NK-92 treated with Interleukin-12 subunit alpha and Interleukin-12 subunit beta, amount 100 ng/mL, for 24 hours (cell line): Measurements from ENCODE around the gene MLF2.
A peak's percentile ranks its signal among the peaks of the same experiment; 100 is the strongest.

Experiments used
- DNase-seq: peaks from one replicate; lab custom pipeline; 2025; lab: John Stamatoyannopoulos, UW

Gene MLF2

DNA sequence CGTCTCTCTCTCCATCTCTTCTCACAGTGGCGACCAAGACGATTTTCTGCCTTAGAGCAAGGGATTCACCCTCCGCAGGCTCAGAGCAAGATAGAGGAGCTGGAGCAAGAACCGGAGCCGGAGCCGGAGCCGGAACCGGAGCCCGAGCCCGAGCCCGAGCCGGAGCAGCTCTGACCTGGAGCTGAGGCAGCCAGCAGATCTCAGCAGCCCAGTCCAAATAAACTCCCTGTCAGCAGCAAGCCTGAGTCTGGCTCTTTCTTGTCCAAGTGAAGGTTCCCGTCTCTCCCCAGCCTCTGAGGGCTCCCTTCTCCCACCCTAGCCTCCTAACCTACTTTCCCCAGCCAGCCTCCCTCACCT lies 25.3 kb upstream of the MLF2 start:
- no peak for DNase-seq

DNA sequence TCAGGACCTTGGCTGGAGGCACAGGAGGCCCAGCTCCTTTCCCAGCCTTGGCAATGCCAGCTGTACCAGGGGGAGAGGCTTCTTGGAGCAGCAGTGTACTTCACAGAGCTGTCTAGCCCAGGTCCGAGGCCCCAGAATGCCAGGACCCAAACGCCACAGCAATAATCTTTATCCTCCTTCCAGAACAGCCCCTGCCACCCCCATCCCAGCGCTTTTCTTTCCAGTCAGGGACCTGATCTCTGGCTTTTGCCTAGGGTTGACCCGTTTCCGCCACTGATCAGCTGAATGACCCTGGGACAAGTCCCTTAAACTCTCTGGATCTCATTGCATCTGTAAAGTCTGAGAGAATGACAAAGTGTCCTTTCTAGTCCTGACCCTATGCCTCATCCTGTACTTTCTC lies 24.4 kb upstream of the MLF2 start:
- DNase-seq = no peak

DNA sequence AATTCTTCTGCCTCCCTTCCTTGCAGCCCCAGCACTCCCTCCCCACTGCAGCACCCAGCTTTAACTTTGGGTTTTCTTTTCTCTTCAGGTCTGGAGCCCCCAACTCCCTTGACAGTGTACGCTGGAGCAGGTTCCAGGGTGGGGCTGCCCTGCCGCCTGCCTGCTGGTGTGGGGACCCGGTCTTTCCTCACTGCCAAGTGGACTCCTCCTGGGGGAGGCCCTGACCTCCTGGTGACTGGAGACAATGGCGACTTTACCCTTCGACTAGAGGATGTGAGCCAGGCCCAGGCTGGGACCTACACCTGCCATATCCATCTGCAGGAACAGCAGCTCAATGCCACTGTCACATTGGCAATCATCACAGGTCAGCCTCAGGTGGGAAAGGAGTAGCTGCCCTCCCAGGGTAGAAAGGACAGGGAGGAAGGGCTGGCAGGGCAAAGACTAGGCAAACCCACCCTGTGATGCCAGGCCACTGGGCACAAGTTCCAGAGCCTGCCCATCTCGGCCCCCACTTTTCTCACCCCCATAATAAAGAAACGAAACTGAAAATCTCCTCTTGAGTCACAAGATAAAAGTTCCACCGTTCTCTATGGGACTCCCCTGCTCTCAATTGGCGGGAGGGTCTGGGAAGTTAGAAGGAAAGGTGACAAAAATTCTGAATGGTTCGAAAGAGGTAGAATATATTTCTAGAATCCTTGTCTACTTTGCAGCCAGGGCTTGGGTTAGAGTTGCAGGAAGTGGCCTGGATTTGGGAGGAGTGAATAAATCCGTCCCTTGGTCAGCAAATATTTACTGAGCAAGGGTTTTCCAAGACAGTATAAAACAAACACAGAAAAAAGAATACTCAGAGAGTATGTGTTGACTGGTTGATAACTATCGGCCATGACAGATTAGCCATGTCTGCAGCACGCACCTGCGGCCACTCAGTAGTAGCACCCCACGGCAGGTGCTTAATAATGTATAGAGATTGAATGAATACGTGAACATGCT lies 22.5 kb upstream of the MLF2 start:
- DNase-seq = no peak

DNA sequence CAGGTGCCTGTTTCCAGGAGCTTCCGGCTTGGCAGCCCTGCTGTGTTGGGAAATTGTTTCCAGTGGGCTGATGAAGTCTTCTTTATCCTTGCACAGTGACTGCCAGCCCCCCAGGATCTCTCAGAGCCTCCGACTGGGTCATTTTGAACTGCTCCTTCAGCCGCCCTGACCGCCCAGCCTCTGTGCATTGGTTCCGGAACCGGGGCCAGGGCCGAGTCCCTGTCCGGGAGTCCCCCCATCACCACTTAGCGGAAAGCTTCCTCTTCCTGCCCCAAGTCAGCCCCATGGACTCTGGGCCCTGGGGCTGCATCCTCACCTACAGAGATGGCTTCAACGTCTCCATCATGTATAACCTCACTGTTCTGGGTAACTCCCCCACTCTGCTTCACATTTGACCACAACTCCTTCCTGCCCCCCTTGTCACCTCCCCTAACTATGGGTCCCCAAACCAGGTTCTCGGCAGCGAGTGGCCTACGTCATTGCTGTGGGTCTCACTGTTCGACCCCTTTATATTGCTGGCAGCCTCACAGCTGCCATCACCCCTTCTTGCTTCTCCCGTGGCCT lies 21.6 kb upstream of the MLF2 start:
- peak; percentile 55 for DNase-seq

DNA sequence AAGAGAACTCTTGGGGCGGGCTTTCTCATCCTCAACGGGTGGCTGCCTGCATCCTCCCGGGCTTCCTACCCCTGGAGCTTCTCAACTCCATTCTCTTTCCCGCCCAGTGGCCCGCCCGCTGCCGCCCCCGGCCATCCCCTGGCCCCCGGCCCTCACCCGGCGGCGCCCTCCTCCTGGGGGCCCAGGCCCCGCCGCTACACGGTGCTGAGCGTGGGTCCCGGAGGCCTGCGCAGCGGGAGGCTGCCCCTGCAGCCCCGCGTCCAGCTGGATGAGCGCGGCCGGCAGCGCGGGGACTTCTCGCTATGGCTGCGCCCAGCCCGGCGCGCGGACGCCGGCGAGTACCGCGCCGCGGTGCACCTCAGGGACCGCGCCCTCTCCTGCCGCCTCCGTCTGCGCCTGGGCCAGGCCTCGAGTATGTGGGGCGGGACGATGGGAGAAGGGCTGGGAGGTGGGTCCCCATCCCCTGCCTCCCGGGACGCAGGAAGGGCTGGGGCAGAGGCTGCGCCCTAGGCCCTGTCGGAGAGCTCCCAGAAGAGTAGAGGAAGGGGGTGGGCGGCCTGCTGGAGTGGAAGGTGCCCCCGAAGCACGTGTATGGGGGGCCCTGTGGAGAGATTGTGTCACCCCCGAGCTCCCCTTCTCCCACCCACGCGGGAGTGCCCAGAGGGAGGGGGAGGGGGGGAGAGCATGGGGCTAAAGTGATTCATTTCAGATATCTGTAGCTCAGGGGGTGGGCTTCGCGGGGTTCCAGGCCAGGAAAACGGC lies 20.8 kb upstream of the MLF2 start:
- no peak for DNase-seq

DNA sequence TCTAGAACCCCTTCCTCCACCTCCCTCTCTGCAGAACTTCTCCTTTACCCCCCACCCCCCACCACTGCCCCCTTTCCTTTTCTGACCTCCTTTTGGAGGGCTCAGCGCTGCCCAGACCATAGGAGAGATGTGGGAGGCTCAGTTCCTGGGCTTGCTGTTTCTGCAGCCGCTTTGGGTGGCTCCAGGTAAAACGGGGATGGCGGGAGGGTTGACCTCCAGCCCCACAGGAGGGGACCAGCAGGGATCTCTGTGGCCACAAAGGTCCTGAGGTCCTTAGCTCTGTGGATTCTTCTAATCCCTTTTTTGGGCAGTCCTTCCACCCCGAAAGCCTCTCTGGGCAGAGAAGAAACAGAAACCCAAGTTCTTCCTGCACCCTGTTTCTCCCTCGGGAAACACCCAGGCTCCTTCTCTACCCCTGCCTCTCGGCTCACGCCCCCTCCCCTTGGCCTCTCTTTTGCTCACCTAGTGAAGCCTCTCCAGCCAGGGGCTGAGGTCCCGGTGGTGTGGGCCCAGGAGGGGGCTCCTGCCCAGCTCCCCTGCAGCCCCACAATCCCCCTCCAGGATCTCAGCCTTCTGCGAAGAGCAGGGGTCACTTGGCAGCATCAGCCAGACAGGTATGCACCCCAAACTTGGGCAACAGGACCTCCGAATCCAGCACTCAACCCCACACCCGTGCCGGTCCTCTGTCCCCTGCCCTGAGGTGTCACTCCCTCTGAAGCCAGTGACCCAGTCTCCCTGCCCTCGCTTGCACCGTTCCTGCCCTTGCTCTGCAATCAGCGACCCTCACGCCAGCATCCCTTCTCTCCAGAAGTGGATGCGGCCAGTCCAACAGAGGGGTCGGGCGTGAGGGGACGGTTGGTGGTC lies 20.0 kb upstream of the MLF2 start:
- no peak for DNase-seq

DNA sequence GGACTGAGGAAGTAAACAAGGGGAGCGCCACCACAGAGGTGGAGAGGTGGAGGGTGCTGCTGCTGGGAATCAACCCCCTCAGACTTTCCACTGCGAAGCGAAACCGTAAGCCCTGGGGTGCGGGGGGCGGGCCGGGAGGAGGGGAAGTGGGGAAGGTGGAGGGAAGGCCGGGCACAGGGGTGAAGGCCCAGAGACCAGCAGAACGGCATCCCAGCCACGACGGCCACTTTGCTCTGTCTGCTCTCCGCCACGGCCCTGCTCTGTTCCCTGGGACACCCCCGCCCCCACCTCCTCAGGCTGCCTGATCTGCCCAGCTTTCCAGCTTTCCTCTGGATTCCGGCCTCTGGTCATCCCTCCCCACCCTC lies 19.4 kb upstream of the MLF2 start, which contains the start of gene LAG3:
Gene LAG3 (plus strand): TSS at position 190 of the 365 bp plus-strand sequence. CDS start 333 bp downstream, outside the sequence.
- no peak for DNase-seq

DNA sequence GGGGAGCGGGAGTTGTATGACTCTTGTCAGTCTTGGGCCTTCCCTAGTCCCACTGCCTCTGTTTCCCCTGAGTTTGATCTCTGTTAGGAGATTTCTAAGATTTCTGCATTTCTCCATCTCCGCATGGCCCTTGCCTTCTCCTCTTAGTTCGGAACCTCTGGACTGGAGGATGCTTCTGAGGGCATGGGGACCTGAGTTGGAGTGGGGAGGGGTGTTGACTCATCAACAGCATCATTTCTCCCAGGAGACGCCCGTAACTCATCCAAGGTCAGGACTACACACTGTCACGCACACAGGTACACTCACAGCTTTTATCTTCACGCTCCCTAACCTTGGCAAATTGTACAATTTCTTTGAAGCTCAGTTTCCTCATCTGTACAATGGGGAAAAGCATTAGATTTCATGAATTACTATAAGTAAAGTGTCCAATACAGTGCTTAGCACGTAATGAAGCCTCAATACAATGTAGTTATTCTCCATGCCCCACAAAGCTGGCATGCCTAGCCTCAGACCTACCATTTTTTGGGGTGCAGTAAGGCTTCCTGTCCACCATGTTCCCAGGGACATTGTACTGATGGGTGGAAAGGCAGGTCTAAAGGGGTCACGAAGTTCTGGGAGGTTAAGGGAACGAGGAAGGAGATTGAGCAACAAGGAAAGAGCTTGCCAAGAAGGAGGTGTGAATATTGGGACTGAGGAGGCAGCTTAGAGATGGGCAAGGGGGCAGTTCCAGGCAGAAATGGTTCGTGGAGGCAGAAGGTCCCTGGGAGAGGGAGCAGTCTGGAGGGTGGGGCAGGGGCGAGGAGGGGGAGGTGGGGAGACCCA lies 18.8 kb upstream of the MLF2 start:
- no peak for DNase-seq

DNA sequence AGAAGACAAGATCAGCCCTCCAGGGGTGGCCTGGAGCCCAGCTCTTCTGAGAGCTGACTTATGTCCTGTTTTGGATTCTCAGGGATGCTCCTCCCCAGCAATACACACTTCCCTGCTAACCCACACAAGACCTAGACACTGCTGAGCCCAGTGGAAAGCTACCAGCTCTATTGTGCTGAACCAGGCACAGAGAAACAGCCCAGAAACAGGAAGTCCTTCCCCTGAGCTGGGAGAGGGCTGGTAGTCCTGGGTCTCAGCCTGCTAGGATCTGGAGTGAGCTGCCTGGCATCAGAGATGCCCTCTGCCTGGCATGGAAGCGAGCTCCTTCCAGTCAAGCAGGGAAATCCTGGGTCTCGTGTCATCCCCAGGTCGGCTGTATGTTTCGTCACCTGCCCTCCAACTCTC lies 18.2 kb upstream of the MLF2 start:
- no peak for DNase-seq

DNA sequence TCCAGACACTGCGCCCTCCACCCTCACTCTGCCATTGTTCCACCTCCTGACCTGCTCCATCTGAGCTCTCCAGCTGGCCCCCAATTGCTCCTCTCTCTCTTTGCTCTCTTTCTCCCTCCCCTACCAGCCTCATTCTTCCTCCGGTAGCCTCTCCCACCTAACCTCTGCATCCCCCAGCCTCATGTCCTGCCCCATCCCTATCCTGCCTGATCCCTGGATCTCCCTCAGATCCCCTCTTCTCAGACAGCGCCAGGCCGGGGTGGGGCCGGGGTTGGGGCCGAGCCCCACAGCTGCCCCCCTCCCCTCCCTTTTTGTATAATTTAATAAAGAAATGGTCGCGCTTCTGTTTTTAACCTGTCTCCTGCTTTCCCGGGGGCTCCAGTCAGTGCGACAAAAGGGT lies 17.7 kb upstream of the MLF2 start:
- DNase-seq = no peak

DNA sequence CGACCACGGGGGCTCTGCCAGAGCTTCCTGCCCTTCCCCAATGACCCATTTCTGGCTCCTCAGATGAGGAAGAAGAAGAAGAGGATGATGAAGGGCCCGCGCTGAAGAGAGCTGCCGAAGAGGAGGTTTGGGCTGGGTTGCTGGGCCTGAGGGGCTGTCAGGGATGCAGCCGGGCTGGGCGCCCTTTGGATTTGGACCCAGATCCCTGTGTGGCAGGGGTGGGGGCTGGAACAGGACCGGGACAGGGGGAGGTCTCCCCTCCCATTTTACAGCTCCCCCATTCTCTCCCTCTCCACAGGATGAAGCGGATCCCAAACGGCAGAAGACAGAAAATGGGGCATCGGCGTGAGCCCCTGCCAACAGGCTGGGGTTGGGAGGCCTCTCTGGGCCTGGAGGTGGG lies 17.2 kb upstream of the MLF2 start:
- DNase-seq = no peak

DNA sequence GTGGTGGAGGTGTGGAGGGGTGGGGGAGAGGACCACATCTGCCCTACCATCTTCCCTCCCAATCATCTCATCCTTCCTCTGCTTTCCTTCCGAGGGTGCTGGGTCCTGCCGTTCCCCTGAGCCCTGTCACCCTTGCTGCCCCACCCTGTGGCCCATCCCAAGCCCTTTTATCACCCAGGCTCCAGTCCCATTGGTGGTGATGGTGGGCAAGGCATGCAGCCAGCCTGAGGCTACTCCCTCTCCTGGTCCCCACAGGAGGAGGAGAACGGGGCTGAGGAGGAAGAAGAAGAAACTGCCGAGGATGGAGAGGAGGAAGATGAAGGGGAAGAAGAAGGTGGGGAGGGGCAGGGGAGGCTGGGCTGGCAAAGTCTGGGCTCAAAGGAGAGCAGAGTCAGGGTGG lies 16.7 kb upstream of the MLF2 start:
- no peak for DNase-seq

DNA sequence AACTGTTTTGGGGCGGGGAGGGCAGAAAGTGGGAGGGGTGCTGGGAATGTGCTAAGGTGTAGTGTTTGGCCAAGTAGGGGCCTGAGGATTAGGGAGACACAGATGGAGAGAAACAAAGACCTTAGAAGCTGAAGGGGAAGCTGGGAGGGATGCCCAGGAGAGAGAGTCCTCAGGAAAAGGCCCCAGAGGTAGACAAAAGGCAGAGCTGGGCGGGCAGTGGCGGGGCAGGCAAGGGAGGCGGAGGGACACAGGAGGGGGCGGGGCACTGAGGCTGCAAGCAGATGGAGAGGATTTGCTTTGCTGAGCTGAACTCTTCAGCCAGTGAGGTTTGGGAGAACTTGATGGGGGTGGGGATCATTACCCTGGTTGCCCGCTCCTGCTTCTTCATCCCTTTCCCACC lies 16.0 kb upstream of the MLF2 start:
- DNase-seq = no peak

DNA sequence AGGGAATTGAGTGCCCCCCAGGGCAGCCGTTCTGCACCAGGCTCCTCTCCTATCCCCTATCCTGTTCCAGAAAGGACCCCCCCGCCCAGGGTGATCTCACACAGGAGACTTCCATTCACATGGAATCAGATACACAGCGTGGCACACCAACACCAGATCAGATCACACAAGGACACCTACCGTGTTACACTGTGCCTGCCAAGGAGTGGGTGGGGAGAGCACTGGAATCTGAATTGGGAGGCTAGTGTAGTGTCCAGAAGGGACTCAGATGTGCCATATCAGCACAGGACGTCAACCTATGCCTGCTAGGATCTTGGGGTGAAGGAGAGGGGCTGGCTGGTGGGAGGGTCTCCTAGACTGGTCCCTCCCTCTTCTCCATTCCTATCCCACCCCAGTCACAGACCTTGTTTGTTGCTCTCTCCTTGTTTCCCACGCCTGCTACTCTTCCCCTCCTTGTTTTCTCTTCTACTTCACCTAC lies 15.5 kb upstream of the MLF2 start:
- DNase-seq = no peak

DNA sequence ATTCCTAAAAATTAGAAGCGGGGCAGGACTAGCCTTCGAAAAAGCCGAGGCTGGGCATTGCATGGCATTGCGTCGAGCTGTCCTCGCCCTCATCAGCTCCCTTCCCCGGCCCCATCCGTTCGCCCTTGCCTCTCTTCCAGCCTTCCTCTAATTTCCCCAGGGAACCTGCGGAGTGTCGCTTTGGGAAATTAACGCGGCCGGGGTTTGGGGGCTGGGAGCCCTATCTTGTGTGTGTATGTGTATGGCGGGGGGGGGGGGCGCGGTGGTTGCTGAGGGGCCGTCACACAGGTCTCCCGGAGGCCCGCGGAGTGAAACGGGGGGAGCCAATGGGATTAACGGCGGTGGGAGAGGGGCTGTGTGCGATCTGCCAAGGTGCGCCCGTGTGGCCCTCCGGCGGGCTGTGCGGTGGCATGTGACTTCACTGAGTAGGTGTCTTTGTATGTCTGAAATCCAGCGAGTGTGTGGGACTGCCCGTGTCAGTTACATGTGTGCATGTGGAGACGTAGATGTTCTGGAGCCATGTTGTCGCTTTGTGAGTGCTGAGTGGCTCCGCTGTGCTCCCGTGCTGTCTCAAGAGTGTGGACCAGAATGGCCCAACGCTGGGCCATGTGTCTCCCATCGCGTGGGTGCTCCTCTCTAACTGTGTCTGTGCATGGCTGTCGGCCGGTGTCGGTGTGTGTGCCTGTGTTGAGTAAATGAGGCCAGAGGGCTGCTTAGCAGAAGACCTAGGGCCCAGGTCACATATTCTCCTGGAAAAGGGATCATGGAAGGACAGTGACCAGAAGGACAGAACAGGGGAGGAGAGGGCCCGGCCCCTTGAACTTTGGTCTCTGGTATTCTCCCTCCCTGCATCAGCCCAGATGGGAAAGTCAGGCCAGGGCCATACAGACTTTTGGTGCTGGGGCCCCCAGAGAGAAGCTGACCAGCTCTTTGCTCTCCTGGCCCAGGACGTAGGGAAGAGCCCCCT lies 14.7 kb upstream of the MLF2 start:
- DNase-seq = no peak

DNA sequence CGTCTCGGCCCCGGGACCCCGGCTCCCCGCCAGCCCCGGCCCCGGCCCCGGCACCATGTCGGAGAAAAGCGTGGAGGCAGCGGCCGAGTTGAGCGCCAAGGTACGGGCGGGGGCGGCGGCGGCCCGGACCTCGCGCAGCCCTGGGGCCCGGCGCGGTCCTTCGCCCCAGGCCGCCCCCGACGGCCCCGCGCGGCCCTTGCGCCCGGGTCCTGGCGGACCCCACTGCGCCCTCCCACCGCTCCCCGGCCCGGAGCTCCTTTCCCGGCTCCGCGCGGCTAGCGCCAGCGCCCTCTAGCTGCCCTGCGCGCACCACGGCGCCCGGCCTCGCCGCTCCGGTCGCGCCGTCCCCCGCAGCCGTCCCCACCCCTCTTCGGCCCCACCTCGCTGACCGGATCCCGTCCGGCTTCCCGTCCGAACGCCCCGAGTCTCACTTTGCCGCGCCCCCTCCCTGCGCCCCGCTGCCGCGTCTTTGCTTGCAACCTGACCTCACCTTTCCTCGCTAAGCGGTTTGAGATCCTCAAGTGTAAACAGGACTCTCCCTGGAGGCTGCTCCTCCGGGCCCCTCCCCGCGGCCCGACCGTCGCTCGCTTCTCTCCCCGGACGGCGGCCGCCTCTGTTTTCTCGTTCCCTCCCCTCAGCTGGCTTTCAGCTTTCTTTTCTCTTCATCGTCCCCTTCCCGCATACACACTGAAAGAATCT lies 13.9 kb upstream of the MLF2 start:
- peak; percentile 33 for DNase-seq

DNA sequence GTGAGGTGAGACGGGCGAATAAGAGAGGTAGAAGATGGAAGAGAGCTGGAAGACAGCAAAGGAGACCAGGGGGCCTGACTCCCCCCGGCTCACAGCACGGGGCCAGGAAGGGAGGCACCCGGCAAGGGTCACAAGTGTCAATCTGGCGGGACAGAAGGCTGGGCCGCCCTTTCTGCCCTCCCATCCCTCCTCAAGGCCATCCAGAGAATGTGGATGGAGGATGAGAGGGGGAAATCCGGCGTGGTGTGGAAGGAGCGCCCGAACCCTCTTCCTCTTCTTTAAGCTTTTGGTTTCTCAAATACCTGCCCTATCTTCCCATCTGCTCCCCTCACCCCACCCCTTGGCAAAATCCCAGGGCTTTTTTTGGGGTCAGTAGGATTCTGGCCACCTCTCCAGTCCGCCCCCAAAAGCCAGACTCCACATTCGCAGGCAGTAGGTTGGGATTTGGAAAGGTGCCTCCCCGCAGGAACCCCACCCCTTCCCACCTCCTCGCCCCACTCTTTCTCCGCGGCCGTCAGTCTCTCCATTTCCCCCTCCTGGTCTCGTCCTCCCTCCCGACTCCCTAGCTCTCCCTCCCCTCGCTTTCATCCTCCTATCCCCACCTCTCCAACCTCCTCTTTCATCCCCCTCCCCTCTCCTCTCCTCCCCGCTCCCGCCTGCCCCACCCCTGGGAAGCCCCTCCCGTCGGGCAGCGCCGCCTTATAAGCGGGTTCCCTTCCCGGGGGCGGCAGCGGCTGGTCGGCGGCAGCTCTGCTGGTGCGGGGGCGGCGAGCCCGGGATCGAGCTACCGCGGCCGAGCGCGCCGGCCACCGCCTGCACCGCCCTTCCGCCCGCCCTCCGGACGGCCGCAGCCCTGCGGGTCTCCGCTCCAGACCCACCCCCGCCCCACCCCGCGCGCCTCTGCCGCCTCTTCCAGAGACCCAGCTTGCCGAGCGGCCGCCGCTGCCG lies 13.0 kb upstream of the MLF2 start, which contains the start of gene PTMS:
Gene PTMS (plus strand): TSS at position 730 of the 948 bp plus-strand sequence. CDS start 343 bp downstream, outside the sequence.
- DNase-seq = peak; percentile 36
